ENCODE results near the gene ACOD1. TPM values are rescaled to one million over a fixed set of nuclear protein-coding genes. Genes with fewer than 3 reads are reported as not detected.

The ACOD1 gene
- total RNA-seq, 4 donors from 2014 or later = 0.32 TPM; not detected in 3

DNA sequence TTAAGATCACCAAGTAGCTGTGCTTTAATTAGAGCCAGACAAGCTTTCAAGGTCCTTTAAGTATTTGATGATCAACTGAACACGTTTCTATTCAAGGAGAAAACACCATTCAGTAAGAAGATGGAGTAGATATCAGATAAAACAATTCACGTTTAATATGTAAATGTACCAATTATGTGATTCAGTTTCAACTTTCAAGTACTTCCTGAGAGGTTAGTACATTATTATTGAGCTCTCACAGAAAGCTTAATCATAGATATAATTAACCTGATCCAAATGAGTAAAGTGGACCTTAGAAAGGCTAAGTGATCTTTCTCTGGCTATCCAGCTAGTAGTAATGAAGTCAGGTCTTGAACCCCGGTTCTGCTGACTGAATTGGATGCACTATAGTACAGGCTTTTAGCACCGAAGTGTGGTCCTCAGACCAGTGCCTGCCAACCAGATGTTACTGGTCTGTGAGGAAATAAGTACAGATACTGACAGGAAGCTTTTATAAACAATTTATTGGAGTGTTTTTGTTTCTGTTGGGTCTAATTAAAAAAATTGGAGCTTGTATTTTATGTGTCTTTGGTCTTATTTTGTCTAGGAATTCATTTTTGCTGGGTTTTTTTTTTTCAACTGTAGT lies 53.8 kb downstream of the ACOD1 start:
- TF ChIP-seq, protein P1, sequence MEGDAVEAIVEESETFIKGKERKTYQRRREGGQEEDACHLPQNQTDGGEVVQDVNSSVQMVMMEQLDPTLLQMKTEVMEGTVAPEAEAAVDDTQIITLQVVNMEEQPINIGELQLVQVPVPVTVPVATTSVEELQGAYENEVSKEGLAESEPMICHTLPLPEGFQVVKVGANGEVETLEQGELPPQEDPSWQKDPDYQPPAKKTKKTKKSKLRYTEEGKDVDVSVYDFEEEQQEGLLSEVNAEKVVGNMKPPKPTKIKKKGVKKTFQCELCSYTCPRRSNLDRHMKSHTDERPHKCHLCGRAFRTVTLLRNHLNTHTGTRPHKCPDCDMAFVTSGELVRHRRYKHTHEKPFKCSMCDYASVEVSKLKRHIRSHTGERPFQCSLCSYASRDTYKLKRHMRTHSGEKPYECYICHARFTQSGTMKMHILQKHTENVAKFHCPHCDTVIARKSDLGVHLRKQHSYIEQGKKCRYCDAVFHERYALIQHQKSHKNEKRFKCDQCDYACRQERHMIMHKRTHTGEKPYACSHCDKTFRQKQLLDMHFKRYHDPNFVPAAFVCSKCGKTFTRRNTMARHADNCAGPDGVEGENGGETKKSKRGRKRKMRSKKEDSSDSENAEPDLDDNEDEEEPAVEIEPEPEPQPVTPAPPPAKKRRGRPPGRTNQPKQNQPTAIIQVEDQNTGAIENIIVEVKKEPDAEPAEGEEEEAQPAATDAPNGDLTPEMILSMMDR (IDR thresholded peaks at IDR 0.05) = no peak
- no peak for TF ChIP-seq EP300 (IDR thresholded peaks at IDR 0.05; ENCODE audit: low read depth)
- TF ChIP-seq POLR2A (IDR thresholded peaks at IDR 0.05) = no peak
- no peak for TF ChIP-seq POLR2AphosphoS5 (IDR thresholded peaks at IDR 0.05)

DNA sequence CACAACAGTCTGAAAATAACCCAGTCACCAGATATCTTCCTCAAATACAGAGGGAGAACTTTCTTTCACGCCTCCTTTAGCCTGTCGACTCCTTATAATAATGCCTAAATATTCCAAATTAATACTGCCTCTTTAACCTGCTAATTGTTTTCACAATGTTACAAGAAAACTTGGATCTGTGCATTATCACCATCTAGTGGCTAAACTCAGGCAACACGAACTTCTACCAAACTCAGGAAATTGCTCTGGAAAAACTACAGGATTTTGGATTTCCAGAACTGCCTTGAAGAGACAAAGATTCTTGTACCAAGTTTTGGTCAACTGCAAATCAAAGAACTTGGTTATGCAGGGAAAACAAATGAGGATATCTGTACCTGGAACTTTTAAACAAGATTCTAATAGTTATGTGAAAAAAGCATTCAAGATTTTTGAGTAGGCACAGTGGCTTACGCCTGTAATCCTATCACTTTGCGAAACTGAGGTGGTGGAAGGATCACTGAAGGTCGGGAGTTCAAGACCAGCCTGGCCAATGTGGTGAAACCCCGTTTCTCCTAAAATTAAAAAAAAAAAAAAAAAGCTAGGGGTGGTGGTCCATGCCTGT lies 54.4 kb downstream of the ACOD1 start:
- Histone ChIP-seq H3K9me3 (no peaks in the 10 kb centered on the region), H3K27ac (peak overlapping the region in 2 of 4 donors; percentile 6 to 8), H3K4me1 (peaks cover 0 to 32% (median 21%) of the 10 kb centered on the region in 4 donors), H3K4me3 (no peak overlapping the region), H3K27me3 (no peaks in the 10 kb centered on the region), H3K36me3 (peaks cover 0 to 31% (median 0%) of the 10 kb centered on the region in 4 donors)
- DNase-seq = no peak
- intact Hi-C loops (cut with DNase I; ENCODE audit: low total_unique reads) = no loop called here
- WGBS, 2 donors (ENCODE audit: low coverage in 1 of 2) = 65 to 68% methylated on average over 6 to 7 of the region's 7 CpGs
- no peak for TF ChIP-seq EP300 (IDR thresholded peaks at IDR 0.05; ENCODE audit: low read depth)
- TF ChIP-seq, protein P1 (IDR thresholded peaks at IDR 0.05) = peak; percentile 39 to 55 (median 50)
- in situ Hi-C loops (cut with MboI; ENCODE audit: low pct_ligation_motif_present in 1 of 4, low pct_unique_long_range_greater_than_20kb in 1 of 4, low sequenced_read_pairs in 3 of 4) = no loop called here

More for the DNA sequence above, 53.8 kb downstream of the ACOD1 start:
- Histone ChIP-seq H3K27ac (peak overlapping the region in 2 of 4 donors; percentile 6 to 8), H3K9me3 (no peaks in the 10 kb centered on the region), H3K27me3 (no peaks in the 10 kb centered on the region), H3K4me3 (no peak overlapping the region), H3K36me3 (peaks cover 0 to 33% (median under 1%) of the 10 kb centered on the region in 4 donors), H3K4me1 (peaks cover 0 to 32% (median 21%) of the 10 kb centered on the region in 4 donors)
- no peak for DNase-seq
- in situ Hi-C loops (cut with MboI; ENCODE audit: low pct_ligation_motif_present in 1 of 4, low pct_unique_long_range_greater_than_20kb in 1 of 4, low sequenced_read_pairs in 3 of 4) (no loop called here), intact Hi-C loops (cut with DNase I; ENCODE audit: low total_unique reads) (no loop called here)
- WGBS, 2 donors (ENCODE audit: low coverage in 1 of 2) = 56 to 76% methylated on average over 3 to 4 of the region's 4 CpGs

Other genes starting within 250 kb of the ACOD1 start
- gene KCTD12, start 62.1 kb upstream of the ACOD1 start, total RNA-seq = 10 to 100 TPM; 24.2 to 34.8 (median 27.6) TPM
- gene CLN5, start 43.6 kb downstream of the ACOD1 start, total RNA-seq = 10 to 100 TPM in 3 of 4 donors, 1 to 10 TPM in 1; 1.6 to 28.7 (median 21.8) TPM
- 100 to 1,000 TPM in 1 of 4 donors, 10 to 100 TPM in 3; 23.1 to 111 (median 88.4) TPM for gene FBXL3, start 78.6 kb downstream of the ACOD1 start, total RNA-seq